ENCODE results near the gene ADAMTS18.

ADAMTS18 gene

GRCh38 chr16:77433146-77433545 is 1.7 kb downstream of the ADAMTS18 start:
- no peak for DNase-seq

DNA sequence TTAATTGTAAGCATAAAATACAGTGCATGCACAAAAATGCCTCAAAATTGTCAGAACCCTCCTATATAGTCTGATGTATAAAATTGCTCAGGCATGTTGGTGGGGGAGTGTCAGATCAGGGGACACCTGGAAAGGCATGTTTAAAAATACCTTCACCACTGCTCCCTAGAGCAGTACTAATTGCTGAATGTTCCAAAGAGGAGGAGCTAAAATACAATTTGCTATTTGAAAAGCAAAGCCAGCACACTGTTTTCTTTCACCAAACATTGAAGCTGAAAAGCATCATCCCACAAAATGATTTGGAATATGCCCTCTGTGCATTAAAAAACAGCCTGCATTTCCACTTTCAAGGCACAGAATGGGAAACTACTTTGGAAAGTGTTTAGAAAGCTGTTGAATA is 2.6 kb downstream of the ADAMTS18 start:
- DNase-seq: no peak

- DNase-seq: no peak
Measured at GRCh38 chr16:77430787-77431585, 3.8 kb downstream of the ADAMTS18 start.

DNA sequence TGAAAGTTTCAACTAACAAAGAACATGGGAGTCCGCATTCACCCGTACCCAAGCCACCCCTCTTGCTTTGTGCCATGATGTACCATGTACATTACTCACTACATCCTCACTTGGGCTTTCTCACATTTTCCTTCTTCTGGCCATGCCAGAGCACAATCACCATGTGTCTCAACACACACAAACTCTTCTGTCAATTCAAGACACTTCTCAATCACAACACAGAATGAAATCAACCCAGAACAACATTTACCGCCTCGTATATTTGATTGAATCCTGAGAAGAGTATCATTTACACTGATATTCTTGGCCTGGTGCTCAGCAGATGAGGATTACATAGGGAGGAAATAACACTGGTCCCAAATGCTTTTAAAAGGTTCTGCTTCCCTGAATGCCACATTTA is 4.5 kb downstream of the ADAMTS18 start:
- no peak for DNase-seq

DNA sequence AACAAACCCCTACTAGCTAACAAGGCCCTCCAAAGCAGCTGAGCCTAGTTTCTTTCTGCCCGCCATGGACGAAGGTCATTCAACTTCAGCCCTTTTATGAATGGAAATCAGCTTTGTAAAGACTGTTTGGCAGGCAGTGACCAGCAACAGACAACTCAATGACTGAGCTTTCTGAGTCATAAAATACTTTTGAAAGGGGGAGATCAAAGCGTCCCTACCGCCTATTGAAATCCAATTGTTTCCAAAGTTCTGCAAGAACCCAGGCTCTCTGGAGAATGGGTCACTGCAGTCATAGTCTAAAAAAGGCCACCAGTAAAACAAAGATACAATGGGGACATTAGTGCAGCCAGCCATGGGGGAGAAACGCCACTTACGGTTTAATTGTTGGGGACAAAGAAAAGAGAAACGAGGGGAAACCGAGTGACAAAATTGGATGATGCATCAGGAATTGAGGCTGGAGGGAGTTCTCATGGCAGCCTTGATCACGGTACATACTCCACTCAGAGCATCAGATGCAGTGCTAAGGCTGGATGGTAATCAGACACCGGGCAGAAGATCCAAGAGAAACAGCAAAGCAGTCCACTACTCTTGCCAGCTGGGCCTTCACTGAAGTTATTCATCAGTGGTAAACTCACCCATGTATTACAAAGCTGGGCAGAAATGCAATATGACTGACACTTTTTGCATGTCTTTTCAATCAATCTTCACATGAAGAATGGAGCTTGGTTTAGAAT is 9.8 kb downstream of the ADAMTS18 start:
- DNase-seq: no peak

GRCh38 chr16:77422196-77422784 is 12.5 kb downstream of the ADAMTS18 start:
- no peak for DNase-seq

GRCh38 chr16:77416939-77417480 is 17.8 kb downstream of the ADAMTS18 start:
- DNase-seq: no peak

- no peak for DNase-seq
Measured at GRCh38 chr16:77414752-77415231, 20.0 kb downstream of the ADAMTS18 start.

- no peak for DNase-seq
Measured at GRCh38 chr16:77410449-77410848, 24.4 kb downstream of the ADAMTS18 start.

DNA sequence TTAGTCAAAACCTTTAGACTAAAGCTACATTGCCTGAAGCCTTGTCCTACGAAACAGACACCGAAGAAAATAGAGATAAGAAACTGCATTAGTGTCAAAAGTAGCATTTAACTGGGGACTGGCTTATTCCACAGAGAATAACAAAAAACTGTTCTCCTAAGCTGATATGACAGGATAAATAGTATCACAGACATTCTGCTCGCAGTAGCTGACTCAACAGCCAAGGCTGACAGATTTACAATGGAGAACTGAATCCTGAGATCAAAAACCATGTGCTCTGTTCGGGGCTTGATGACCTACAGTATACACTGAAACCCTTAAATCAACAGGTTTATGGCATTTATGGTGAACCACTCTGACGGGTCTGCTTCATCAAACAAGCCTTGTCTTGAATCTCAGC is 25.5 kb downstream of the ADAMTS18 start:
- DNase-seq: no peak

- DNase-seq: no peak
Measured at GRCh38 chr16:77408607-77409006, 26.2 kb downstream of the ADAMTS18 start.

- DNase-seq: peak; percentile 1
Measured at GRCh38 chr16:77406680-77407079, 28.2 kb downstream of the ADAMTS18 start.

GRCh38 chr16:77404775-77405174 is 30.1 kb downstream of the ADAMTS18 start:
- DNase-seq: no peak

- DNase-seq: no peak
Measured at GRCh38 chr16:77403732-77404131, 31.1 kb downstream of the ADAMTS18 start.

DNA sequence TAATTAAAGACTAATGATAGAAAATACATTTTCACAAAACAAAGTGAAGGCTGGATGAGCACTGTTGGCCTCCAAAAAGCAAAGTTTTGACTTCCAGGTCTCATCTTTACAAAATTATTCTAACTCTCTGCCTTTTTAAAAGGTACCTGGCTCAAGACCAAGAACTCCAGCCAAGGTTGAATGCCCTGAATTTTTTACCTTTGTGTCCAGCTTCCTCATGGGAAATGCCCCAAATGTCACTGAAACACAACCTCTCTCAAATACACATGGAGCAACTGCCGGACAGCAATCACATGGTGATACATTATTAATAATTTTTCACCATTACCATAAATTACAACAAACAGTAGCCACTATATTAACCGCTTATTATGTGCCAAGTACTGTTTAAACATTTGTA is 32.2 kb downstream of the ADAMTS18 start:
- DNase-seq: no peak

- DNase-seq: no peak
Measured at GRCh38 chr16:77402118-77402517, 32.7 kb downstream of the ADAMTS18 start.

GRCh38 chr16:77399546-77399945 is 35.3 kb downstream of the ADAMTS18 start:
- DNase-seq: no peak

DNA sequence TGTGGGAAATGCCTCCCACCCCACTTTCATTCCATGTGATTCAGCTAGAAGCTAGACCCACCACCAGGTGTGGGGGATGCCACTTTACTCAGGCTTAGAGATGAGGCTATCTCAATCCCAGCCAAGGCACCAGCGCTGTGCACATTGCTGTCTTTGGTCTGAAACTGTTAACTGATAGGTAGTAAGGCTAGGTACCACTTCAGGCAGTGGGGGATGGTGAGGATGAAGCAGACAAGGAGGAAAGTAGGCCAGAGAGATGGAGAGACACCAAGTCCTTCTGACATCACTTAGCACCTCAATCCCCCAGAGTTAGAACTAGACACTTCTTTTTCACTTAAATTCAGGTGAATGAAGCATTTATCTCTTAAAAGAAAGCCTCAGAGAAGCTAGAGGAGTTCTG is 35.8 kb downstream of the ADAMTS18 start:
- DNase-seq: no peak

DNA sequence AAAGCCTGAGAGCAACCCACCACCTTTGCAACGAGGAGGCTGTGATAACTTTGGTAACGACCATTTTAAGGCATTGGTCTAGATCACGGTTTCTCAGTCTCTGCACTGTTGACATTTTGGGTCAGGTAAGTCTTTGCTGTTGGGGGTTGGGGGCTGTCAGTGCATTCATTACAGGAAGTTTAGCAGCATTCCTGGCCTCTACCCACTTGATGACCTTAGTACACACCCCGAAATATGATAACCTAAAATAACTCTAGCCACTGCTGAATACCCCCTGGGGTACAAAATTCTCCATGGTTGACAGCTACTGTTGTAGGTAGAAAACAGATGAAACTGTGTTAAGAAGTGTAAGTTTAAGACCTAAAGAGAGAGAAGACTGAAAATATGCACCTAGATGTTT is 36.3 kb downstream of the ADAMTS18 start:
- no peak for DNase-seq

DNA sequence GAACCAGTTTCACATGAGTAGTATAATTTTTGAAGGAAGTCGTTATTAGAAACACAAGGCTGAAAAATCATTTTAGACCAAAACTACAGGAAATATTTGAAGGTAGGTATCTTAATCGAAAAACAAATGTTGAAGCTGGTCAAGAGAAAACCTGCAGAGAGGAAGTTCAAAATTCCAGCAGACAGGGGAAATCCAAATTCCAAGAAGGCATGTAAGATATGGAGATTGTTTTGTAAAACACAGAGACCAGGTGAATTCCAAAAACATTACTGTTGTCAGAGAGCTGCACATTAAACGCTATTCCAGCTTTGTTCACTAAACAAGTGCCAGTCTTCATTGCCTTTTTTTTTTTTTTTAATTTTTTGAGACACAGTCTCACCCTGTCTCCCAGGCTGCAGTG is 38.4 kb downstream of the ADAMTS18 start:
- no peak for DNase-seq

DNA sequence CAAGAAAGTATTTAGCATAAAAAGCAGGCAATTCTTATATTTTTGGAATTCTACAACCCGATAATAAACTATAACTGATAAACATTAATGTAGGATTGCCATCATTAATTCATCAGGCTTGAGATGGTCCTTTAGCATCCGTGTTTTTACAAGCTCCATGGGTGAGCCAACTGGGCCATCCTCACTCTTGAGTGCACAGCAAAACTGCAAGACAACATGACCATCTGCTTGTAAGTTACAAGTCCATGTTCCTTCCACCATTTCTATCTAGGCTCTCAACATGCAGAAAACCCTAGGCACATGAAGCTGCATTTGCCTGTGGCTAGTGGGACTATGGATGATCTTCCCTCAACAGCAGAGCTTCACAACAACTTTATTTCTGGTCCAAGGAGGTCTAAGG is 40.1 kb downstream of the ADAMTS18 start:
- DNase-seq: no peak

- DNase-seq: no peak
Measured at GRCh38 chr16:77393955-77394354, 40.9 kb downstream of the ADAMTS18 start.

DNA sequence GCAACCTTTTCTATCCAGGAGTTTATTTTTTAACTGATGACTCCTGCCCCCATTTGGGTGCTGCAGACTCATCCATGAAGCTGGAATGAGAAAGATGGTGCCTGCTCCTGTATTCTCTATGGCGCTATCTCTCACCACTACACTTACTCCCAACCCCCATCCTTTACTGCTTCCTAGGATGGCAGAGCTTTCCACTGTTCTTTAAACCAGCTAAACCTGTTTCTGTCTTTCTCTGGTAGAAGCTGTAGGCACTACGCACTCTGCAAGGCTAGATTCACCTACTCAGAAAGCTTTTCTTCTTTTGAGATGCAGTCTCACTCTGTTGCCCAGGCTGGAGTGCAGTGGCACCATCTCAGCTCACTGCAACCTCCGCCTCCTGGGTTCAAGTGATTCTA is 47.0 kb downstream of the ADAMTS18 start:
- DNase-seq: no peak

All from EL (cell line).